Thymus (tissue), 14 donors: ENCODE measurements around the gene NR1I3. TPM values are rescaled to one million over a fixed set of nuclear protein-coding genes. Genes with fewer than 3 reads are reported as not detected.

Experiments
- DNase-seq, 9 donors: peaks; one replicate each; pipeline ENCODE4 v3.0.0-alpha.2; 2013; ENCODE audit warnings: low spot score in 9 of 9, low read depth in 6 of 9, missing footprints in 1 of 9
- H3K27ac ChIP-seq, 2 donors: one replicate each; pipeline ENCODE4 v1.5.1; 2013; ENCODE audit warnings: control low read depth in 1 of 2, low read depth in 1 of 2, low read length in 1 of 2, mild to moderate bottlenecking in 1 of 2, moderate library complexity in 1 of 2
- H3K27me3 ChIP-seq, 2 donors: one replicate each; pipeline ENCODE4 v1.5.1; 2013; ENCODE audit warnings: low read length in 1 of 2; ENCODE audit not compliant: control insufficient read depth in 2 of 2, insufficient read depth in 1 of 2
- H3K36me3 ChIP-seq, 2 donors: one replicate each; pipeline ENCODE4 v1.5.1; 2013; ENCODE audit warnings: low read length in 1 of 2, mild to moderate bottlenecking in 1 of 2, moderate library complexity in 1 of 2; ENCODE audit not compliant: control insufficient read depth in 2 of 2, insufficient read depth in 2 of 2
- H3K4me1 ChIP-seq, 2 donors: one replicate each; pipeline ENCODE4 v1.5.1; 2013; ENCODE audit warnings: low read length in 2 of 2; ENCODE audit not compliant: control insufficient read depth in 2 of 2, insufficient read depth in 2 of 2
- H3K4me3 ChIP-seq, 2 donors: one replicate each; pipeline ENCODE4 v1.5.1; 2013; ENCODE audit warnings: low read length in 2 of 2, control low read depth in 1 of 2, mild to moderate bottlenecking in 1 of 2
- H3K9me3 ChIP-seq, 2 donors: one replicate each; pipeline ENCODE4 v1.5.1; 2013; ENCODE audit warnings: low read length in 1 of 2, mild to moderate bottlenecking in 1 of 2; ENCODE audit not compliant: control insufficient read depth in 2 of 2, insufficient read depth in 1 of 2
- WGBS: extraction: QIAGEN DNeasy Blood & Tissue Kit; methylation state at CpG from one replicate; pipeline ENCODE4 v1.1.7; 2013; 5-methylcytosine and 5-hydroxymethylcytosine counted together
- long read RNA-seq, 10 donors: transcript quantifications; one replicate each; lab custom pipeline, GENCODE V29; 2026
- polyA plus RNA-seq: library from polyadenylated mRNA; stranded (reverse); fragments of 200-250 nt; gene quantifications from one replicate; pipeline ENCODE4 v1.2.3, GENCODE V29; 2013
- total RNA-seq: library from RNA; stranded (reverse); fragments of 120-200 nt; gene quantifications from one replicate; pipeline ENCODE4 v1.2.4, GENCODE V29; 2013
- donor health status: healthy.

NR1I3 gene, protein sequence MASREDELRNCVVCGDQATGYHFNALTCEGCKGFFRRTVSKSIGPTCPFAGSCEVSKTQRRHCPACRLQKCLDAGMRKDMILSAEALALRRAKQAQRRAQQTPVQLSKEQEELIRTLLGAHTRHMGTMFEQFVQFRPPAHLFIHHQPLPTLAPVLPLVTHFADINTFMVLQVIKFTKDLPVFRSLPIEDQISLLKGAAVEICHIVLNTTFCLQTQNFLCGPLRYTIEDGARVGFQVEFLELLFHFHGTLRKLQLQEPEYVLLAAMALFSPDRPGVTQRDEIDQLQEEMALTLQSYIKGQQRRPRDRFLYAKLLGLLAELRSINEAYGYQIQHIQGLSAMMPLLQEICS
- total RNA-seq (not detected), polyA plus RNA-seq (0.14 TPM)
- long read RNA-seq, donor 1 = 0 reads
- long read RNA-seq, donor 2, partial matches to known transcripts = 228 of 241 reads
- long read RNA-seq, donor 2, other reads (novel, unspliced or antisense) = 13 of 241 reads
- long read RNA-seq, donor 3 = 0 reads
- long read RNA-seq, donor 4 = 0 reads
- long read RNA-seq, donor 5, partial matches to known transcripts = 7 of 7 reads
- long read RNA-seq, donor 5, other reads (novel, unspliced or antisense) = 0 of 7 reads
- long read RNA-seq, donor 6 = 0 reads
- long read RNA-seq, donor 7 = 0 reads
- long read RNA-seq, donor 8 = 0 reads
- long read RNA-seq, donor 9 = 0 reads
- long read RNA-seq, donor 10 = 0 reads

DNA sequence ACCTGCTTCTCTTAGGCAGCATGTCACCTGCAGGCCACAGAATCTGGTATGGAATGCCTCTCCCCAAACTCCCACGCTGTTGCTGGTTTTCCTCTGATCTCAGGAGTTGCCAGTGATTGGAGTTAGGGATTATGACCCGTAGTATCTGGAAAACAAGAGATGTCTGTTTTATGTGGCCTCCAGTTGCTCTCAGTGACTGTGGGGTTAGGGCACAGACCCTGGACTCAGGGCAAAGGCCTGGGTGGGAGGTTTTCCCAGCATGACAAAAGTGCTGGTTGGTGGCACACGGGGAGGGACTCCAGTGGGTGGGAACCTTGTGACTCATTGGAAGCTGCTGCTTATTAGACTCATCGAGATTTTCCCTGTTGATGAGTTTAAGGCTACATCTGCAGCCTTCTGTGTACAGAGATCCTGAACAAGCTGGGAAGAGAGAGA is at the start of gene NR1I3:
Gene NR1I3 (minus strand): TSS at position 165 of the 435 bp plus-strand sequence. CDS start 1,638 bp downstream, outside the sequence.
- Histone ChIP-seq H3K27ac (no peak within 1 kb of the TSS), H3K4me1 (no peaks in the 10 kb centered on the region), H3K36me3 (no peaks in the 10 kb centered on the region), H3K4me3 (no peak within 1 kb of the TSS), H3K9me3 (no peaks in the 10 kb centered on the region), H3K27me3 (no peaks in the 10 kb centered on the region)
- WGBS = 95% methylated on average over 4 of the region's 4 CpGs
- DNase-seq = no peak

DNA sequence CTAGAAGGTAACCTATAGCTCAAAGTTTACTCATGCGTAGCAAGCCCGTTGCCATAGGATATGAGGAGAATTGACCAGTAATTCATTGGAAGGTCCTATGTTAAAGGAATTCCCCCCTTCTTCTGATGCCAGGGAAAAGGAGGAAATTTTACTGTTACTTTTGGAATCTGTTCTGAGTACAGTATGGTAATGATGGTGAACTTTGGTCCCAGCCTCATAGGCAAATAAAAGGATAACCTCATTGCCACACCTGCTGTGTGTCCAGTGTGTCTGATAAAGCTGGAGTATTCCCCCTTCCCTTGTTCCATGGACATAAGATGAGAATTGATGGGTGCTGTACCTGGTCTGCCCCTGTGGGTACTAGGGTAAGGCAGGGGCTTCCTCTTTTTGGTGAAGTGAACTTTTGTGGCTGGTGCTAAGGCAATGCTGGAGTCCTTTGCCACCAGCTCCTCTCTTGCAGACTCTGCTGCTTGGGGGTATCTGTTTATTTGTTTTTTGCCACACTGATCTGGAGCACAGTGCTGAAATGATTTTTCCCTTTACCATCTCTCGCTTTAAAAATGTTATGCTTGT is 49.6 kb upstream of the NR1I3 start:
- Histone ChIP-seq H3K36me3 (no peaks in the 10 kb centered on the region), H3K4me3 (no peak overlapping the region), H3K9me3 (no peaks in the 10 kb centered on the region), H3K27me3 (no peaks in the 10 kb centered on the region), H3K27ac (no peak overlapping the region), H3K4me1 (no peaks in the 10 kb centered on the region)
- WGBS = 93% methylated on average over 3 of the region's 3 CpGs
- no peak for DNase-seq

DNA sequence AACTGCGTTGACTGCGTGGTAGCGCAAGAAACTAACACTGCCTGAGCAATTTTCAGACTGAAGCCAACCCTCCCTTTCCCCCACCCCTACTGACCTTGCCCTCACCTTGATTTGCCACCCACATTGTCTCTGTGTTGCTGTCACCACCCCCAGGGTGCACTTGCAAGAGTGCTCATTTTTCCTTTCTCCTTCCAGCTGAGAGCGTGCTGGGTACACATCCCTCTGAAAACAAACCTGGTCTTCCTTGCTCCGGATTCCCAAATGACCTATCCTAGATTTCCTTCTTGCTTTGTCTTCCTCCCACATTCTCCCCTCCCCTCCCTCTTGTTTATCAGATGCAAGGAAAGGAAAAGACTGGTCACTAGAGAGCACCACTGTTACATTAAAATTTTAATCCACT is 47.5 kb upstream of the NR1I3 start:
- H3K36me3 ChIP-seq = no peaks in the 10 kb centered on the region
- no peaks in the 10 kb centered on the region for H3K4me1 ChIP-seq
- 82% methylated on average over 5 of the region's 5 CpGs for WGBS
- H3K27ac ChIP-seq = no peak overlapping the region
- no peak for DNase-seq
- H3K27me3 ChIP-seq = no peaks in the 10 kb centered on the region
- H3K4me3 ChIP-seq = no peak overlapping the region
- no peaks in the 10 kb centered on the region for H3K9me3 ChIP-seq

DNA sequence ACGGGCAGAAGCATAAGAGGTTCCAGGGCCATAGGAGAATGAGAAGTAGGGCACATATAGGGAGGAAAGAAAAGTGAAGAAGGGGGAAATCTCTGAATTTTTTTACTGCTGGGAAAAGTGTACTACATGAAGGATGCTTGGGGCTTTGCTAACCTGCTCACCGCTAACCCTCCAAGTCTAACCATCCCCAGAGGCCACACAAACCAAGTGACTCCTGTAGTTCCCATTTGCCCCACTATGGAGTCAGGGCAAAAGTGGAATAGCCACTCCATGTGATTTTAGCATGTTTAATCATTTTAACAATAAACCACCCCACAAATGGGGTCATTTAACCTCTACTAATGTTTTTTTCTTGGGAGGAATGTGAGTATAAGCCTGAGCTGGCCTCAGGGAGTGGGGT is 47.1 kb upstream of the NR1I3 start:
- H3K36me3 ChIP-seq = no peaks in the 10 kb centered on the region
- 95% methylated on average over 2 of the region's 2 CpGs for WGBS
- no peak overlapping the region for H3K27ac ChIP-seq
- H3K27me3 ChIP-seq = no peaks in the 10 kb centered on the region
- no peaks in the 10 kb centered on the region for H3K9me3 ChIP-seq
- no peak for DNase-seq
- no peaks in the 10 kb centered on the region for H3K4me1 ChIP-seq
- H3K4me3 ChIP-seq = no peak overlapping the region

DNA sequence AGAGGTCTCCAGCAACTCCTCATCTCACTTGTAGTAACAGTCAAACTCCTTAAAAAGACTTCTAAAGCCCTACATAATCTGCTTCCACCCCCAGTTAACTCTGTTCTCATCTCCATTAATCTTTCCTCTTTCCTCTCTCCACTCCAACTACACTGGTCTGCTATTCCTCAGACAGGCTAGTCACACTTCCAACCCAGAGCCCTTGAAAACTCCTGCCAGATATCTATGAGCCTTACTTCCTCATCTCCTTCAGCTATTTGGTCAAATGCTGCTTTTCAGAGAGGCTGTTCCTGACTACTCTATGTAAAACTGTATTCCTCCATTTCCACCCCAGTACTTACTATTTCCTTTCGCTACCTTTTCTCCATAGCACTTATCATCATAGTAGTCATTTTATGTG is 45.0 kb upstream of the NR1I3 start:
- H3K27me3 ChIP-seq = no peaks in the 10 kb centered on the region
- H3K4me1 ChIP-seq = no peaks in the 10 kb centered on the region
- H3K4me3 ChIP-seq = no peak overlapping the region
- no peaks in the 10 kb centered on the region for H3K9me3 ChIP-seq
- DNase-seq = no peak
- no peak overlapping the region for H3K27ac ChIP-seq
- no peaks in the 10 kb centered on the region for H3K36me3 ChIP-seq
- 100% methylated on average over 1 of the region's 1 CpG for WGBS

DNA sequence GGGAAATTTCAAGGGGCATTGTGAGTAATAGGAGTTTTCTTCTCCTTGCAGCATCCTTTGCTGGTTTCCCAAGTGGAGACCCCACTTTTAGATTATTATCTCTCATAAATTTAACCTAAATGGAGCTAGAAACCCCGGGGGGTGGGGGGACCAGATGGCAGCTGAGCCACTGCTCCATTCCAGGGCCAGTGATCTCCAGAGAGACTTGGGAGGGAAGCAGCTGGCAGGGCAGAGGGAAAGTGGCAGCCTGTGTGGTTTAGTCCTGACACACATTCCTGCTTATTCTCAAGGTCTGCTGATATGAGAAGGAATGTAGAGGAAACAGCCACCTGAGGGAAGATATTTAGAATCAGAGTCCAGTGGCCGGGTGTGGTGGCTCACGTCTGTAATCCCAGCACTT is 36.9 kb upstream of the NR1I3 start:
- Histone ChIP-seq H3K27me3 (peaks cover 0 to 4% of the 10 kb centered on the region in 2 donors), H3K4me1 (no peaks in the 10 kb centered on the region), H3K4me3 (no peak overlapping the region), H3K27ac (no peak overlapping the region), H3K36me3 (no peaks in the 10 kb centered on the region), H3K9me3 (no peaks in the 10 kb centered on the region)
- DNase-seq = no peak
- 89% methylated on average over 3 of the region's 3 CpGs for WGBS

DNA sequence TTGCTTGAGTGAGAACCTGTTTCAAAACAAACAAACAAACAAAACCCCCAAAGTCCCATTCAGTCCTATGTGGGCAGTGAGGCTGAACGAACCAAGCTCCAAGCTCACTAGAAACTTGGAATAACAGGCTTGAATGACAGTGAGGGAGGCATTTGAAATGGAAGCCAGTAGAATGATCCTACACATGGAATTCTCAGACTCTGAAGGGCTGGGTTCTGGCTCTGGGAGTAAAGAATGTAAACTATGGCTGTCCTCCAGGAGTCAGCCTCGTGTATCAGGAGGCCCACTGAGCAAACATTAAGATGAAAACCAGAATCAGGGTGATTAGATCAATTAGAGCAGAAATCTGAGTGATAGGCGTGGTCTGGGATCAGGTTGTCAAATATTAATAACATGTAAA is 35.4 kb upstream of the NR1I3 start:
- no peak for DNase-seq
- Histone ChIP-seq H3K36me3 (no peaks in the 10 kb centered on the region), H3K4me3 (no peak overlapping the region), H3K27ac (no peak overlapping the region), H3K9me3 (no peaks in the 10 kb centered on the region), H3K27me3 (peaks cover 0 to 4% of the 10 kb centered on the region in 2 donors), H3K4me1 (no peaks in the 10 kb centered on the region)
- WGBS = 88% methylated on average over 3 of the region's 3 CpGs

DNA sequence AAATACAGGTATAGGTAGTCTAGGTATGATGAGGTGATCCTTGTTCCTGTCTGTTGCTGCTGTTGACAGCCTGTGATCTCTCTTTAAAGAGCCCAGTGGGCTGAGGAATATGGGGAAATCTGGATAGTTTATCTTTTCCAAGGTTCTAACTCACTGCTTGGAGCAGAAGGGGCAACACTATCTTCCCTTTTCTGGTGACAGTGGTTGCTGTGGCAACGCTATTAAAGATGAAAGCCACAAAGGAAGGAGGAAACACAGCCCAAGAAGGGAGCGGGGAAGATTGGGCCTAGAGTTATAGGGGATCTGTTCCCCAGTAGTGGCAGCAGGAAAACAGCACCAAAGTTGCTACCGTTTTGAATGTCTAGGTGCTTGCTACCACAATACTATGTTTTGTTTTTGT is 29.3 kb upstream of the NR1I3 start:
- H3K27ac ChIP-seq = no peak overlapping the region
- H3K9me3 ChIP-seq = no peaks in the 10 kb centered on the region
- WGBS = 17% methylated on average over 3 of the region's 3 CpGs
- no peaks in the 10 kb centered on the region for H3K4me1 ChIP-seq
- no peaks in the 10 kb centered on the region for H3K36me3 ChIP-seq
- H3K27me3 ChIP-seq = no peaks in the 10 kb centered on the region
- no peak overlapping the region for H3K4me3 ChIP-seq
- no peak for DNase-seq

DNA sequence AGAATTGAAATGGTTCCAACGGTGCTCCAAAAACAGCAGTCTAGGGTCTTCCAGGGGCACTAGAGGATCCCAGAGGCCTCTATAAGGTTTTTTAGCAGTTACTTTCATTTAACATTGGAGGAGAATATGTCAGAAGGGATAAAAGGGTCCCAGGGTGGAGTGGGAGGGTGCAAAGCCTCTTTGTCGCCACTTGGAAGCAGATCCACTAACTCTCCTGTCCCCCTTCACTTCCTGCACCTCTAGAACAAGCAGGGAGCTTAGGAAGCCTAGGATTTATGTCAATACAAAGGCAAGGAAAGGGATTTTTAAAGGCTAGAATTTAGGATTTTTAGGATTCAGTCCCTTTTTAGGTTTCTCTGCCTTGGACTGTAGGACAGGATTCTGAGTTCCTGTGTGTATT is 28.8 kb upstream of the NR1I3 start:
- H3K4me1 ChIP-seq = no peaks in the 10 kb centered on the region
- WGBS = 96% methylated on average over 2 of the region's 2 CpGs

More for the DNA sequence above, 28.8 kb upstream of the NR1I3 start:
- no peaks in the 10 kb centered on the region for H3K9me3 ChIP-seq
- H3K36me3 ChIP-seq = no peaks in the 10 kb centered on the region
- no peak overlapping the region for H3K4me3 ChIP-seq
- H3K27me3 ChIP-seq = peaks cover 0 to 2% of the 10 kb centered on the region in 2 donors
- no peak overlapping the region for H3K27ac ChIP-seq
- DNase-seq = no peak
